GM12878 (cell line): ENCODE data around the gene HSF5.

ENCODE experiments used
- CHD2 ChIP-seq: IDR thresholded peaks from 2 replicates; pipeline ENCODE4 v1.6.1; 2011; ENCODE audit warnings: low read depth, low read length, improper control_type of control experiment, borderline replicate concordance
- CTCF ChIP-seq, 3 experiments: IDR thresholded peaks in 2 of 3; conservative IDR thresholded peaks in 1 of 3; 2 replicates each; pipeline ENCODE4 v1.5.1; 2011; ENCODE audit warnings: low read depth in 3 of 3, low read length in 3 of 3, mild to moderate bottlenecking in 3 of 3, control low read depth in 2 of 3, moderate library complexity in 2 of 3, inconsistent platforms in 1 of 3, mixed read lengths in 1 of 3; ENCODE audit not compliant: control insufficient read depth in 2 of 3, insufficient read depth in 1 of 3; ENCODE audit errors: extremely low read depth in 1 of 3
- CUX1 ChIP-seq: IDR thresholded peaks from 2 replicates; pipeline ENCODE4 v1.6.1; 2012; ENCODE audit warnings: improper control_type of control experiment, low read depth, low read length; ENCODE audit not compliant: insufficient replicate concordance
- RB1 ChIP-seq: fragments of 450-650 bp; formaldehyde crosslinking; IDR thresholded peaks from 2 replicates; pipeline ENCODE4 v1.6.1; 2017; ENCODE audit warnings: mild to moderate bottlenecking, borderline replicate concordance
- ZBED1 ChIP-seq: IDR thresholded peaks from 2 replicates; pipeline ENCODE4 v1.6.1; 2016; ENCODE audit warnings: borderline replicate concordance
- ZNF384 ChIP-seq: IDR thresholded peaks from 2 replicates; pipeline ENCODE4 v1.6.1; 2012; ENCODE audit warnings: low read depth, mild to moderate bottlenecking, low read length, improper control_type of control experiment, borderline replicate concordance

- TF ChIP-seq CTCF (IDR thresholded peaks at IDR 0.05 in 2 of 3, conservative IDR thresholded peaks at IDR 0.05 in 1 of 3; ENCODE audit: control insufficient read depth in 2 of 3, extremely low read depth in 1 of 3, insufficient read depth in 1 of 3, low read depth in 3 of 3, low read length in 3 of 3), result no peak
- no peak for TF ChIP-seq RB1
- TF ChIP-seq ZNF384, result no peak
- no peak for TF ChIP-seq ZBED1
- TF ChIP-seq CUX1, result no peak
- TF ChIP-seq CHD2, result no peak
Measured at GRCh38 chr17:58470356-58470755, 17.9 kb downstream of the HSF5 start.
